Activated B cell treated with CpG ODN at 0.5 μM for 24 hours (primary cell): Measurements from ENCODE around the gene ARSB. TPM values are rescaled to one million over a fixed set of nuclear protein-coding genes. Genes with fewer than 3 reads are reported as not detected.

ENCODE experiments used
- ATAC-seq: fragments of 200-7000 bp; cut with Tn5 transposase; one replicate; pipeline ENCODE4 v1.10.0; 2021; ENCODE audit warnings: low read depth, mild to moderate bottlenecking, moderate library complexity
- CTCF ChIA-PET: fragments of 350-600 bp; sonication (Branson Sonifier 250); formaldehyde crosslinking; loops from one replicate; lab custom pipeline; 2021; ENCODE audit warnings: antibody characterized with exemption; lab: Charles Lee
- POLR2A ChIA-PET: fragments of 350-600 bp; sonication (Branson Sonifier 250); formaldehyde crosslinking; loops from one replicate; lab custom pipeline; 2021; ENCODE audit warnings: antibody characterized with exemption; lab: Charles Lee
- DNase-seq: peaks from one replicate; pipeline ENCODE4 v3.0.0; 2022
- H3K27ac Mint-ChIP-seq: one replicate; pipeline ENCODE4 v1.8.0; 2020; ENCODE audit warnings: mixed read lengths
- H3K27me3 Mint-ChIP-seq: one replicate; pipeline ENCODE4 v1.8.0; 2021; ENCODE audit warnings: mixed read lengths
- H3K36me3 Mint-ChIP-seq: one replicate; pipeline ENCODE4 v1.8.0; 2021; ENCODE audit warnings: low read depth, mixed read lengths
- H3K4me1 Mint-ChIP-seq: one replicate; pipeline ENCODE4 v1.8.0; 2021; ENCODE audit warnings: mixed read lengths
- H3K4me3 Mint-ChIP-seq: one replicate; pipeline ENCODE4 v1.8.0; 2020; ENCODE audit warnings: mild to moderate bottlenecking, mixed read lengths
- H3K9me3 Mint-ChIP-seq: one replicate; pipeline ENCODE4 v1.8.0; 2020; ENCODE audit warnings: mixed read lengths
- intact Hi-C: fragments of 100-400 bp; cut with micrococcal nuclease; formaldehyde crosslinking; loops from one replicate; pipeline ENCODE4 v1.15.1; 2024
- total RNA-seq: library from RNA; stranded (reverse); gene quantifications from 2 replicates; pipeline ENCODE4 v1.2.3, GENCODE V29; 2022
- TF ChIP-seq, protein P1 (sequence below): fragments of 200-600 bp; IDR thresholded peaks from one replicate; pipeline ENCODE4 v1.8.0; 2022; ENCODE audit warnings: antibody characterized with exemption, mild to moderate bottlenecking

ARSB gene
- total RNA-seq, 1 donor from 2014 or later: 15.6 TPM

DNA sequence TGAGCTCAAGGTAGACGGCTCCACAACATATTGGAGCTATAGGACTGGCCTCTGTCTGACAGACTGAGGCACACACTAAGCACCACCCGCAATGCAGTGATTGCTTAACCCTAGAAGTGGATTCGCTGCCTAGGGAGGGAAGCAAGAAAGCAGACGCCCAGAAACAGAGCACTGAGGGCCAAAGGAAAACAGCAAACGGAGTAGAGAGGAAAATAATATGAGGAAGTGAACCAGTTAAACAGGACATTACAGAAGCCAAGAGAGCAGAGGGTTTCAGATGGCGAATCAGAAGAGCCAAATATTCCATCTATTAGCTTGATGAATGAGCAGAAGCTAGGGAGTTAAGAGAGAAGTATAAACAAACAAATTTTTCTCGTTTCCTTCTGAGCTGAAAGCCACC lies 197.3 kb downstream of the ARSB start:
- POLR2A ChIA-PET: interaction anchor here (0.9 kb wide), 1 partner anchor 16 kb away, joined by 4 read pairs; no protein-coding TSS in a partner anchor
- Mint-ChIP-seq H3K27me3 (no peaks in the 10 kb centered on the region), H3K4me3 (no peak overlapping the region), H3K9me3 (peaks cover 7% of the 10 kb centered on the region), H3K27ac (no peak overlapping the region), H3K4me1 (peaks cover 36% of the 10 kb centered on the region), H3K36me3 (no peaks in the 10 kb centered on the region)
- TF ChIP-seq, protein P1, sequence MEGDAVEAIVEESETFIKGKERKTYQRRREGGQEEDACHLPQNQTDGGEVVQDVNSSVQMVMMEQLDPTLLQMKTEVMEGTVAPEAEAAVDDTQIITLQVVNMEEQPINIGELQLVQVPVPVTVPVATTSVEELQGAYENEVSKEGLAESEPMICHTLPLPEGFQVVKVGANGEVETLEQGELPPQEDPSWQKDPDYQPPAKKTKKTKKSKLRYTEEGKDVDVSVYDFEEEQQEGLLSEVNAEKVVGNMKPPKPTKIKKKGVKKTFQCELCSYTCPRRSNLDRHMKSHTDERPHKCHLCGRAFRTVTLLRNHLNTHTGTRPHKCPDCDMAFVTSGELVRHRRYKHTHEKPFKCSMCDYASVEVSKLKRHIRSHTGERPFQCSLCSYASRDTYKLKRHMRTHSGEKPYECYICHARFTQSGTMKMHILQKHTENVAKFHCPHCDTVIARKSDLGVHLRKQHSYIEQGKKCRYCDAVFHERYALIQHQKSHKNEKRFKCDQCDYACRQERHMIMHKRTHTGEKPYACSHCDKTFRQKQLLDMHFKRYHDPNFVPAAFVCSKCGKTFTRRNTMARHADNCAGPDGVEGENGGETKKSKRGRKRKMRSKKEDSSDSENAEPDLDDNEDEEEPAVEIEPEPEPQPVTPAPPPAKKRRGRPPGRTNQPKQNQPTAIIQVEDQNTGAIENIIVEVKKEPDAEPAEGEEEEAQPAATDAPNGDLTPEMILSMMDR: no peak
- intact Hi-C loops: no loop called here
- ATAC-seq: no peak
- DNase-seq: no peak
- CTCF ChIA-PET: no interaction called here

DNA sequence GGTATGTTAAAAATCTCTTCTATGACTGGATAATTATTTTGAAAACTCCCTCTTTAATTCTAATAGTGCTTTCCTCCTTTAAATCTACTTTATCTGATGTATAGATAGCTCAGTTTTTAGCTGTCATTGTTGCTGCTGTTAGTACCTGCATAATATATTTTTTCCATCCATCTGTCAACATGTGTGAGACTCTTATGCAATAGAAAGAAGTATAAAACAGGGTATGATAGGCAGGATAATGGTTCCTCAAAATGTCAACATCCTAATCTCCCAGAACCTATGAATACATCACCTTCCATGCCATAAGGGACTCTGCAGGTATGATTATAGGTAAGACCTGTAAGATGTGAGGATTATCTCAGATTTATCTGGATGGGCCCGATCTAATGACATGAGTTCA lies 199.7 kb downstream of the ARSB start:
- Mint-ChIP-seq H3K27me3 (no peaks in the 10 kb centered on the region), H3K27ac (no peak overlapping the region), H3K4me1 (peaks cover 19% of the 10 kb centered on the region), H3K4me3 (no peak overlapping the region), H3K9me3 (peaks cover 7% of the 10 kb centered on the region), H3K36me3 (peaks cover 11% of the 10 kb centered on the region)
- CTCF ChIA-PET: no interaction called here
- TF ChIP-seq, protein P1: no peak
- intact Hi-C loops: no loop called here
- POLR2A ChIA-PET: no interaction called here
- ATAC-seq (no peak), DNase-seq (no peak)

GRCh38 chr5:78783434-78784130 lies 201.5 kb downstream of the ARSB start:
- Mint-ChIP-seq H3K9me3 (peaks cover 7% of the 10 kb centered on the region), H3K27ac (no peak overlapping the region), H3K4me3 (no peak overlapping the region), H3K36me3 (peaks cover 21% of the 10 kb centered on the region), H3K4me1 (peaks cover 19% of the 10 kb centered on the region), H3K27me3 (no peaks in the 10 kb centered on the region)
- TF ChIP-seq, protein P1: no peak
- ChIA-PET POLR2A (interaction anchor here (0.7 kb wide), 1 partner anchor 9 kb away, joined by 3 read pairs; no protein-coding TSS in a partner anchor), CTCF (no interaction called here)
- DNase-seq (no peak), ATAC-seq (no peak)
- intact Hi-C loops: no loop called here

DNA sequence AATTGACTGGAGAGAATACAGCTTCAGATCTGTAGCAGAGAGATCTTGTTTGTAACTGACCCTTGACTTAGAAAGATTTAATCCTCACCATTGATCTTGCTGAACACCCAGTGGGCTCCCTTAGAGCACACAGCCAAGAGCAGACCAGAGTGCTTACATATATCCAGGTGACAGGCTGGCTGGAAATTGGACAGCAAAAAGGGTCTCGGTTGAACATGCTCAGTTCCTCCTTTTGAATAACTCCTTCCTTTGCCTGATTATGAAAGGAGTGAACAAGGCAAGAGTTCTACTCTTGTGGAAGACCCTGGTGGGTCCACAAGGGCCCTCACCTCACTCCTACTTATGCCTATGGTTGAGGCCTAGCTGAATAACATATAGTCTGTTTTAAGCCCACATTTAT lies 202.4 kb downstream of the ARSB start:
- CTCF ChIA-PET: no interaction called here
- no peak overlapping the region for H3K4me3 Mint-ChIP-seq
- H3K36me3 Mint-ChIP-seq: peaks cover 21% of the 10 kb centered on the region
- DNase-seq (no peak), ATAC-seq (no peak)
- POLR2A ChIA-PET: interaction anchor here (0.7 kb wide), 1 partner anchor 8 kb away, joined by 3 read pairs; no protein-coding TSS in a partner anchor
- TF ChIP-seq, protein P1: no peak
- H3K9me3 Mint-ChIP-seq: peaks cover 7% of the 10 kb centered on the region
- peak overlapping the region; percentile 50 for H3K27ac Mint-ChIP-seq
- no peaks in the 10 kb centered on the region for H3K27me3 Mint-ChIP-seq
- H3K4me1 Mint-ChIP-seq: peaks cover 15% of the 10 kb centered on the region
- intact Hi-C loops: no loop called here

DNA sequence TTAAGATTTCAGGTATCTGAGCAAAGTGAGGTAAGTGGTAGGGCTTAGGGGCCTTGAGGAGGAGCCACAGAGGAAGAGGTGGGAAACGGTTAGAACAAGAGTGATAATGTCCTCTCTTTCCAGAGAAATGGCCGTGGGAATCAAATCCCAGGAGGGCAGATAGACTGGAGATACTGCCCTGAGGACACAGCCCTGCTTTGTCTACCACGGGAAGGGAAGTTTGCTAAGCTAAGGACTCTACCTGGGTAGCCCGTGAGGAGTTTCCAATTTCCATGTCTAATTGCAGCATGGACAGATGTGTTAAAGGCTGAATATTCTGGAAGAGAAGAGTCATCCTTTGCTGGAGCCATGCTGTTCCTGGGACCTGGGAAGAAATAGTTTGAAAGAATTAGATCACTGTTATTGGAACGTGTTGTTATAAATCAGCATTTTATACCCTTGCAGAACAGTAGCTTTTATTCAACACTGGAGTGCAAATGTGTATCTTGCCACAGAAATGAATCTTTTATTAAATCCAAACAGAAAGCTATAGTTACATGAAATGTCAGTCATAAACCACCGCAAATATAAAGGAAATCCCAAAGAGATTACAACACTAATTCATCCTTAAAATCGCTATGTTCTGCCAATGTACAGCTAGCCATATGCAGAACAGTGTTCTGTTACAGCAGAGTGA lies 203.4 kb downstream of the ARSB start:
- H3K36me3 Mint-ChIP-seq: peaks cover 21% of the 10 kb centered on the region
- ATAC-seq (no peak), DNase-seq (no peak)
- intact Hi-C loops: no loop called here
- H3K4me3 Mint-ChIP-seq: no peak overlapping the region
- ChIA-PET CTCF (no interaction called here), POLR2A (interaction anchor here (0.7 kb wide), 1 partner anchor 10 kb away, joined by 3 read pairs; no protein-coding TSS in a partner anchor)
- H3K4me1 Mint-ChIP-seq: peaks cover 12% of the 10 kb centered on the region
- peaks cover 7% of the 10 kb centered on the region for H3K9me3 Mint-ChIP-seq
- TF ChIP-seq, protein P1: no peak
- no peak overlapping the region for H3K27ac Mint-ChIP-seq
- H3K27me3 Mint-ChIP-seq: no peaks in the 10 kb centered on the region
